Urinary bladder (tissue), 4 donors: ENCODE results near the gene DUSP23. TPM values are rescaled to one million over a fixed set of nuclear protein-coding genes. Genes with fewer than 3 reads are reported as not detected.

ENCODE experiments used
- DNase-seq: peaks from one replicate; pipeline ENCODE4 v3.0.0-alpha.2; 2015; ENCODE audit errors: extremely low spot score
- H3K27ac ChIP-seq: one replicate; pipeline ENCODE4 v1.5.1; 2013; ENCODE audit warnings: low read depth, mild to moderate bottlenecking, moderate library complexity
- H3K36me3 ChIP-seq: one replicate; pipeline ENCODE4 v1.6.1; 2013; ENCODE audit warnings: mild to moderate bottlenecking, moderate library complexity; ENCODE audit not compliant: insufficient read depth
- H3K4me1 ChIP-seq: one replicate; pipeline ENCODE4 v1.6.1; 2013; ENCODE audit warnings: mild to moderate bottlenecking, moderate library complexity; ENCODE audit not compliant: insufficient read depth
- H3K4me3 ChIP-seq: one replicate; pipeline ENCODE4 v1.5.1; 2013; ENCODE audit warnings: low read depth, low read length
- WGBS: extraction: QIAGEN DNeasy Blood & Tissue Kit; methylation state at CpG from one replicate; pipeline ENCODE4 v1.1.7; 2013; 5-methylcytosine and 5-hydroxymethylcytosine counted together
- polyA plus RNA-seq: library from polyadenylated mRNA; stranded (reverse); fragments of 200-250 nt; gene quantifications from one replicate; pipeline ENCODE4 v1.2.3, GENCODE V29; 2013
- total RNA-seq: library from RNA; depleted of rRNA; stranded (reverse); fragments of >200 nt; gene quantifications from one replicate; pipeline ENCODE4 v1.2.3, GENCODE V29; 2014
- donor health status: healthy with polysubstance abuse.
- donor health status: healthy.

Gene DUSP23
- total and polyA plus RNA-seq, 2 donors = 9.6 to 93.6 TPM

DNA sequence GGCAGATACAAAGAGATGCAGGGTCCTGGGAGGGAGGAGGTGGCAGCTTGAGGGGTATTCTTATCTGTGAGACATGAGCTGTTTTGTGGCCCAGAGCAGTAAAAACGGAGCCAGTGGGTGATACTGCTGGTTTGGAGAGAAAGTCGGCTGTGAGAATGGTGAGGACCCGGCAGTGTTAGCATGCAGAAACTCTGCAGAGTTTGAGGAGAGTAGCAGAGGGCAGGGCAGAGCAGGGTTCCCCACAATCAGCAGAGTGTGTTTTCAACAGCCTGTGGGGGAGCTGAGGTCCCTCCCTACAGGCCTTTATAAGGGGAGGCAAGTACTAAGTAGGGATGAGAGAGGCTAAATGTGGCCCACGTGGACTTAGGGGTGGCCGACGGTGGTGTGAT lies 46.3 kb downstream of the DUSP23 start:
- WGBS = 72% methylated on average over 6 of the region's 6 CpGs
- H3K36me3 ChIP-seq = no peaks in the 10 kb centered on the region
- no peak for DNase-seq
- H3K4me3 ChIP-seq = no peak overlapping the region
- no peaks in the 10 kb centered on the region for H3K4me1 ChIP-seq
- no peak overlapping the region for H3K27ac ChIP-seq

DNA sequence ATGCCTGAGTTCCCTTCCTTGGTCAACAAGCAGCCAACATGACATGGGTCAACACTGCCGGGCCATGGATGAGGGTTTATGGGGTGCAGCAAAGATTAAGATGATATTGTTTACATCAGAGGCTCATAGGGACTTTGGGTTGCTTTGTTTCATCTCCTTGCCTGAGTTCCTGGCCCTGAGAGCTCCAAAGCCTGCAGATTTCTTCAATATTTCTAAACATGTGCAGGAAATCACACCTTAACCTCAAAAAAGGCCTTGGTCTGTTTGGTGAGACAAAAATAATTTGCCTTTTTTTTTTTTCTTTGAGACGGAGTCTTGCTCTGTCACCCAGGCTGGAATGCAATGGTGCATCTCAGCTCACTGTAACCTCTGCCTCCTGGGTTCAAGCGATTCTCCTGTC lies 46.8 kb downstream of the DUSP23 start:
- DNase-seq = no peak
- Histone ChIP-seq H3K4me3 (no peak overlapping the region), H3K4me1 (no peaks in the 10 kb centered on the region), H3K27ac (no peak overlapping the region), H3K36me3 (no peaks in the 10 kb centered on the region)
- 89% methylated on average over 3 of the region's 3 CpGs for WGBS

DNA sequence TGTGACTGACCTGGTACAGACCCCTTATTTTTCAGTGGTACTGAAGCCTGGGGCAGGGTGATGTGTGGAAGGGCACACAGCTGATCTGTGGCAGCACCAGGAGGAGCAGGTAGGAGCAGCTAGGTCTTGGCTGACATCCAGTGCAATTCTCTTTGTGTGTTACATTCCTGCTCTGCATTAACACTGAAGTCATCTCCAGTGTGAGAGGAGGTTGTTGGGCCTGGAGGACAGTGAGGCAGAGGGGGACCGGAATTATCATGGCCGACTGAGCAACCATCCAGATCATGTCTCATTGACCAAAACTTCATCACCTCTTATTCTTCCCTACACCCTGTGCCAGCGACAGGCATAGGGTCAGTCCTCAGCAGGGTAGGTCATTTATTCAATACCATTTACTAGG lies 47.4 kb downstream of the DUSP23 start:
- Histone ChIP-seq H3K4me3 (no peak overlapping the region), H3K27ac (no peak overlapping the region), H3K36me3 (no peaks in the 10 kb centered on the region), H3K4me1 (no peaks in the 10 kb centered on the region)
- 82% methylated on average over 3 of the region's 3 CpGs for WGBS
- no peak for DNase-seq

DNA sequence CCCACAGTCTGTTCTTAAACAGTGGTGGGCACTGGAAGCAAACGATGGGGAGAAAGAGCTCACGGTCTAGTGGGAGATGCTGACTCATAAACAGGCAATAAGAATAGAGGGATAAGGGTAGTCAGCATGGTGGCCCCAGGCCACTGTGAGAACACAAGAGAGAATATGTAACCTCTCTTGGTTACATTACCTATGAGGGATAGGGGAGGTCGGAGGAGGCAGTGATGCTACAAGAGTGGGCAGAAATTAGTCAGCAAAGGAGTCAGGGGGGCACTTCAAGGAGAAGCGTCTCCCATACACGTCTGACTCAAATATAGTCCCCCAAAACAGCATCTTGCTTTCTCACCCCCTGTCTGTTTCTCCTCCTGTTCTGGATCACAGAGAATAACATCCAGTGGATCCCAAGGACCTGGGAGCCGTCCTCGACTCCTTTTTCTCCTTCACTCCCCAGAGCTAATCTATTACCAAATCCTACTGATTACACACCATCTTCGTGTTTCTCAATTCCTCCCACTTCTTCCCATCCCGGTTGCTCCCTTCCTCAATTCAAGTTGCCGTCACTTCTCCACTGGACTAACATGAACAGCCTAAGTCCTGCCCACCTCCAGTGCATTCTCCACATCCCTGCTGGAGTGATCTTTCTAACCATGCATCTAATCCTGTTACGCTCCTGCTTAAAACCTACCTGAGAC lies 48.0 kb downstream of the DUSP23 start:
- Histone ChIP-seq H3K27ac (no peak overlapping the region), H3K4me1 (no peaks in the 10 kb centered on the region), H3K4me3 (no peak overlapping the region), H3K36me3 (no peaks in the 10 kb centered on the region)
- DNase-seq = no peak
- WGBS = 90% methylated on average over 11 of the region's 11 CpGs

DNA sequence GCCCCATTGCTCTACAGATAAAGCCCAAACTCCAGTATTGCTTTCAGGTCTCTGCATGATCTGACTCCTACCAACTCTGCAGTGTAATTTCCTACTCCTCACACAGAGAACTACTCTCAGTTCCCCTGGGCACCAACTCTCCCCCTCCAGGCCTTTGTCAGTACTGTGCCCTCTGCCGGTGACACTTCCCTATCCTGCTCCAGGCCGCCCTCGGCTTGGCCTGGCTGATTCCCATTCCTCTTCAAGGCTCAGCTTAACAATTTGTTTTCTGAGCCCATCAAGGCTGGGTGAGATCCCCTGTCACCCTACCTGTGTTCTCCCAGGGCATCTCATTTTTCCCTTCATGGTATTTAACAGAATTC lies 48.5 kb downstream of the DUSP23 start:
- no peaks in the 10 kb centered on the region for H3K36me3 ChIP-seq
- DNase-seq = no peak
- H3K4me3 ChIP-seq = no peak overlapping the region
- 55% methylated on average over 3 of the region's 3 CpGs for WGBS
- H3K4me1 ChIP-seq = no peaks in the 10 kb centered on the region
- no peak overlapping the region for H3K27ac ChIP-seq

DNA sequence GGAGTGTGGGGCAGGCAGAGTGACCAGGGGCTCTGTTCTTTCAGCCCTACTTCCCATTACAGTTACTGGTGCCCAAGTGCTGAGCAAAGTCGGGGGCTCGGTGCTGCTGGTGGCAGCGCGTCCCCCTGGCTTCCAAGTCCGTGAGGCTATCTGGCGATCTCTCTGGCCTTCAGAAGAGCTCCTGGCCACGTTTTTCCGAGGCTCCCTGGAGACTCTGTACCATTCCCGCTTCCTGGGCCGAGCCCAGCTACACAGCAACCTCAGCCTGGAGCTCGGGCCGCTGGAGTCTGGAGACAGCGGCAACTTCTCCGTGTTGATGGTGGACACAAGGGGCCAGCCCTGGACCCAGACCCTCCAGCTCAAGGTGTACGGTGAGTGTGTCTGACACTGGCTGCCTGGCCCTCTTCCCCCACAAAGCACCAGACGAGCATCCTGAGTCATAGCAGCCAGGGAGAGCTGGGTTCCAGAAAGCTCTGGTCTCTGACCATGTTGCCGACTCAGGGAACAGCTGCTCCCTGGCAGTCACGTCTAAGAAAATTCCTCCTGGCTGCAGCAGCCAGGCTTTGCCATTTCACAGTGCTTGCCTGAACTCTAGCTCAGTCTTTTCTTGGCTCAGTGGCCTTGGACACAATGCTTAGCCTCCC lies 49.2 kb downstream of the DUSP23 start:
- Histone ChIP-seq H3K27ac (no peak overlapping the region), H3K4me1 (no peaks in the 10 kb centered on the region), H3K4me3 (no peak overlapping the region), H3K36me3 (no peaks in the 10 kb centered on the region)
- 79% methylated on average over 18 of the region's 18 CpGs for WGBS
- no peak for DNase-seq

DNA sequence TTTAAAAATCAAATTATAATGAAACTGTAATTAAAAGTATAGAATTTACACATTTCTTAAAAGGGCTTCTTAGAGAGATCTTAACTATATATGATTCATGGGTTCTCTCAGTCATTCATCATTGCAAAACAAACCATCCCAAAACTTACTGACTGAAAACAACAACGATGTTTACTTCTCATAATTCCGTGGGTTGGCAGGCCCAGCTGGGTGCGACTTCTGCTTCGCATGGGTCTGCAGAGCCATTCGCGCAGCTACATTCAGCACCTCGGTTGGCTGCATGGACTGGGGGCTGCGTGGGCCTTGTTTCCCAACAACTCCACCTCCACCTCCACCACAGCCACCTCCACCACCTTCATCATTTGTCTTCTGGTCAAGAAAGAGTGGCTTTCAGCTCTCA lies 50.0 kb downstream of the DUSP23 start:
- WGBS = 86% methylated on average over 8 of the region's 8 CpGs

DNA sequence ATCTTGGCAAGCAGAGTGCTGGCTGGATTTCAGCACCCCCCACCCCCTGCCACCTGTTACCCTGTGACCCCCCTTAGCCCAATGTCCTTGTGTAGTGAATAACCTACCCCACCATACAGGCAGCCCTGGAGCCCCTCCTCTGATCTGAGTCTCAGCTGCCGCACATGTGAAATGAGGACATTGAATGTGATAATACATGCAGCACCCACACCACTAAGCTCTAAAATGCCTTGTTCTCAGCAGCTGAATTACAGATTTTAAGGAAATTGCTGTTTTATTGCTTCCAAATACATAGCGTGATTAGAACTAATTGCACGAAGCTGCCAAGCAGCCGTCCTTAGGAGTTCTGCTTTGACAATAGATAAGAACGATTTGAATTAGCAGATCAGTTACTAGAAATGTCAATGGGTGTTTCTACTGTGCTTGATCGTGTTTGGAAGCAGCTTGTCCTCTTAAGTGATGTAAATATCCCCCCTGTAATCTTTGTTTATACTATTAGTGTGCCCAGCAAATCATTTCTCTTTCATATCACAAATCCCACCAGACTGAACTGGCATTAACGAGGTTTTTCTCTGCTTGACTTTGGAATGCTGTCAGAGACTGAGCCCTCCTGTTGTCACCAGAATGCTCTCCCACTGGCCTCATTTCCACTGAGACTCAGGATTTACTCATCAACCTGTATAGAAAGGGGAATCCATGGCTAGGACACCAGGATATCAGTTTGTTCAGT lies 50.8 kb downstream of the DUSP23 start:
- Histone ChIP-seq H3K4me1 (no peaks in the 10 kb centered on the region), H3K4me3 (no peak overlapping the region), H3K36me3 (no peaks in the 10 kb centered on the region), H3K27ac (no peak overlapping the region)
- 47% methylated on average over 7 of the region's 7 CpGs for WGBS
- no peak for DNase-seq

More for the DNA sequence above, 50.0 kb downstream of the DUSP23 start:
- no peaks in the 10 kb centered on the region for H3K36me3 ChIP-seq
- no peaks in the 10 kb centered on the region for H3K4me1 ChIP-seq
- H3K27ac ChIP-seq = no peak overlapping the region
- H3K4me3 ChIP-seq = no peak overlapping the region
- no peak for DNase-seq

Other genes starting within 250 kb of the DUSP23 start
- gene OR10J5, start 245.0 kb upstream of the DUSP23 start, total RNA-seq = not detected
- gene OR10J5, start 245.0 kb upstream of the DUSP23 start, polyA plus RNA-seq = not detected
- not detected for gene APCS, start 193.1 kb upstream of the DUSP23 start, total RNA-seq
- gene APCS, start 193.1 kb upstream of the DUSP23 start, polyA plus RNA-seq = 1.1 TPM
- not detected for gene CRP, start 66.4 kb upstream of the DUSP23 start, total RNA-seq
- 7.2 TPM for gene CRP, start 66.4 kb upstream of the DUSP23 start, polyA plus RNA-seq
- gene FCRL6, start 21.4 kb downstream of the DUSP23 start, total RNA-seq = not detected
- 0.20 TPM for gene FCRL6, start 21.4 kb downstream of the DUSP23 start, polyA plus RNA-seq
- 0.69 TPM for gene SLAMF8, start 45.9 kb downstream of the DUSP23 start, total RNA-seq
- gene SLAMF8, start 45.9 kb downstream of the DUSP23 start, polyA plus RNA-seq = 6.1 TPM
- gene VSIG8, start 81.7 kb downstream of the DUSP23 start, total RNA-seq = not detected
- gene VSIG8, start 81.7 kb downstream of the DUSP23 start, polyA plus RNA-seq = 0.05 TPM
- 0.48 TPM for gene CFAP45, start 119.2 kb downstream of the DUSP23 start, total RNA-seq
- gene CFAP45, start 119.2 kb downstream of the DUSP23 start, polyA plus RNA-seq = 1.0 TPM
- 106 TPM for gene TAGLN2, start 144.5 kb downstream of the DUSP23 start, total RNA-seq
- 318 TPM for gene TAGLN2, start 144.5 kb downstream of the DUSP23 start, polyA plus RNA-seq
- gene IGSF9, start 164.7 kb downstream of the DUSP23 start, total RNA-seq = 1.7 TPM
- 1.6 TPM for gene IGSF9, start 164.7 kb downstream of the DUSP23 start, polyA plus RNA-seq
- gene SLAMF9, start 173.3 kb downstream of the DUSP23 start, total RNA-seq = not detected
- not detected for gene SLAMF9, start 173.3 kb downstream of the DUSP23 start, polyA plus RNA-seq